GM10266 (cell line): ENCODE results near the gene COG5.

Experiments used
- DNase-seq: peaks from one replicate; pipeline ENCODE4 v3.0.0; 2012; ENCODE audit errors: extremely low spot score
- TF ChIP-seq, protein P1 (sequence below): IDR thresholded peaks from 2 replicates; pipeline ENCODE4 v1.5.1; 2012; ENCODE audit warnings: mild to moderate bottlenecking, low read depth; ENCODE audit not compliant: control insufficient read depth, insufficient read depth; ENCODE audit errors: missing control alignments

COG5 gene

DNA sequence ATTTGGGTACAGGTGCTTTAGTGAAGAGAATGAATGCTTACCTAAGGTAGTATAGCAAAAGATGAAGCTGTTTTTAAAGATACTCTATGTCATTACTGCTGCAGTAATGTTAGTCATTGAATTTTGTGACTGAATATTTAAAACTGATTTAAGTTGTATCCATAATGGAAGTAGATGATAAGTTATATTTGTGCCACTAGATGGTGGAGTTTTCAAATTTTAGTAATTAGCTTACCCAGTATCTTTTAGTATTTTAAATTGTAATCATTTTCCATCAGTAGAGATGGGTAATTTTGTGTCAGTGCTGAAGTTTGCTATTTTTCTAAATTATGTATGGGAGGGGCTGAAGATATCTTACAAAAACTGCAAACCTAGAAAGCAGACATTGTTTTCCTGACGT lies 369.7 kb downstream of the COG5 start:
- TF ChIP-seq, protein P1, sequence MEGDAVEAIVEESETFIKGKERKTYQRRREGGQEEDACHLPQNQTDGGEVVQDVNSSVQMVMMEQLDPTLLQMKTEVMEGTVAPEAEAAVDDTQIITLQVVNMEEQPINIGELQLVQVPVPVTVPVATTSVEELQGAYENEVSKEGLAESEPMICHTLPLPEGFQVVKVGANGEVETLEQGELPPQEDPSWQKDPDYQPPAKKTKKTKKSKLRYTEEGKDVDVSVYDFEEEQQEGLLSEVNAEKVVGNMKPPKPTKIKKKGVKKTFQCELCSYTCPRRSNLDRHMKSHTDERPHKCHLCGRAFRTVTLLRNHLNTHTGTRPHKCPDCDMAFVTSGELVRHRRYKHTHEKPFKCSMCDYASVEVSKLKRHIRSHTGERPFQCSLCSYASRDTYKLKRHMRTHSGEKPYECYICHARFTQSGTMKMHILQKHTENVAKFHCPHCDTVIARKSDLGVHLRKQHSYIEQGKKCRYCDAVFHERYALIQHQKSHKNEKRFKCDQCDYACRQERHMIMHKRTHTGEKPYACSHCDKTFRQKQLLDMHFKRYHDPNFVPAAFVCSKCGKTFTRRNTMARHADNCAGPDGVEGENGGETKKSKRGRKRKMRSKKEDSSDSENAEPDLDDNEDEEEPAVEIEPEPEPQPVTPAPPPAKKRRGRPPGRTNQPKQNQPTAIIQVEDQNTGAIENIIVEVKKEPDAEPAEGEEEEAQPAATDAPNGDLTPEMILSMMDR = no peak
- no peak for DNase-seq

DNA sequence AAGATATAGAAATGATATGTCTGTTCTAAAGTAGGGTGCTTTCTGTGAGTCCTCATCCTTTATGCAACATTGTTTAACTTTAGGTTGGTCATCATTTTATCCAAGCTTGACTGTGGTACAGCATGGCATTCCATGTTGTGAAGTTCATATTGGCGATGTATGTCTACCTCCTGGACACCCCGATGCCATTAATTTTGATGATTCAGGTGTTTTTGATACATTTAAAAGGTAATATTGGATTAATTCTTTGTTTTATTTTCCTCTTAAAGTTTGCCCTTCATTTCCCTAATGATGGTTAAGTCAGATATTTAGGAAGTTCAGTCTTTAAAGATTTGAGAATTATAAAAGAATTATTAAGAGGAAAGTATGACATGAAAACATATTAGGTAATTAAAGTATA lies 373.6 kb downstream of the COG5 start:
- no peak for DNase-seq
- TF ChIP-seq, protein P1 = no peak

DNA sequence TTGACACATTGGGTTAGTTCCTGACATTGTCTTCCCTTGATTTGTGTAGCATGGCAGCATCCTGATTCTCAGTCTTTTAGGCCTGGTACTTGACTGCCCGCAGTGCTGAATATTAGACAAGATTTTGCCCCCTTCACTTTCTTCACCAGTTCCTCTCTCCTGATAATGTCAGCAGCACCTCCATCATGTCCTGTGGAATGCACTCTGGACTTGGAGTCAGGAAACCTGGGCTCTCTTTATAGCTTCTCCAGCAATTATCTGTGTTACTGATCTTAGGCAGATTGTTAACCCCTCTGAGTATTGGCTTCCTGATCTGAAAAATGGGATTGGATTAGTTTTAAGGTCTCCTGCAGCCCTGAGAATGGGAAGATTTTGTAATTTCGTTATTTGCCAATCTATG lies 375.9 kb downstream of the COG5 start:
- TF ChIP-seq, protein P1 = no peak

DNA sequence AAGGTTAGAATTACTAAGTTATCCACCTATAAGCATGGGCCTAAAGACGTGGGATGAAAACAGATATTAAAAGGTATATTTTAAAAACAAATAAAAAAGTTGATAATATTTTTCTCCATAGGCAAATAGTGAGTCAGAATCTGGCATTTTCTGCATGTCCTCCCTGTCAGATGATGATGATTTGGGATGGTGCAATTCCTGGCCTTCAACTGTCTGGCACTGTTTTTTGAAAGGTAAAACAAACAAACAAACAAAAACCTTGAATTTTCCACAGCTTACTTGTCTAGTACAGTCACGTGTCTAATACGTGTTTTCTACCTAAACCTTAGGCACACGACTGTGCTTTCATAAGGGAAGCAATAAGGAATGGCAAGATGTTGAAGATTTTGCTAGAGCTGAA lies 377.5 kb downstream of the COG5 start:
- no peak for DNase-seq
- TF ChIP-seq, protein P1 = no peak

More for the DNA sequence above, 375.9 kb downstream of the COG5 start:
- no peak for DNase-seq

DNA sequence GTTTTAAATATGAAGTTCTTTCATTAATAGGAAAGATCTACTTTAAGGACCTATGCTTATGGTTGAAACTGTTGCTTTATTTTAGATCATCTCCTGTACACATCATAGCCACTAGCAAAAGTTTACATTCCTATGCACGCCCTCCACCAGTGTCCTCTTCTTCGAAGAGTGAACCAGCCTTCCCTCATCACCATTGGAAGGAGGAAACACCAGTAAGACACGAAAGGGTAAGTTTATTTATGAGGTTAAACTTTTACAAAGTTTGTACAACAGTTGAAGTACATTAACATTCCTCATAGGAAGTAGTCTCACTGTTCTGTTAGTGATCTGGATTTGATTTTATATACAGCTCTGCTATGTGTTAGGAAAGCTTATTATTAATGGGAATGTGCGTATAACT lies 378.0 kb downstream of the COG5 start:
- DNase-seq = no peak
- TF ChIP-seq, protein P1 = no peak

DNA sequence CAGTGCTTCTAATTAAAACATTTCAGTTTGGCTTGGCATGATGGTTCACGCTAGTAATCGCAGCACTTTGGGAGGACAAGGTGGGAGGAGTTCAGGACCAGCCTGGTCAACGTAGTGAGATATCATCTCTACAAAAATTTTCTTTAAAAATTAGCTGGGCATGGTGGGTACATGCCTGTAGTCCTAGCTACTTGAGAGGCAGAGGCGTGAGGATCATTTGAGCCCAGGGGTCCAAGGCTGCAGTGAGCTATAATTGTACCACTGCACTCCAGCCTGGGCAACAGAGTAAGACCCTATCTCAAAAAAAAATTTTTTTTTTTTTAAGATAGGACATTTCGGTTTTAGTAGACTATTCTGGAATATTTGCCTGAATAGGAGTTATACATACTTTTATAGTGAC lies 382.5 kb downstream of the COG5 start:
- TF ChIP-seq, protein P1 = no peak
- DNase-seq = no peak

DNA sequence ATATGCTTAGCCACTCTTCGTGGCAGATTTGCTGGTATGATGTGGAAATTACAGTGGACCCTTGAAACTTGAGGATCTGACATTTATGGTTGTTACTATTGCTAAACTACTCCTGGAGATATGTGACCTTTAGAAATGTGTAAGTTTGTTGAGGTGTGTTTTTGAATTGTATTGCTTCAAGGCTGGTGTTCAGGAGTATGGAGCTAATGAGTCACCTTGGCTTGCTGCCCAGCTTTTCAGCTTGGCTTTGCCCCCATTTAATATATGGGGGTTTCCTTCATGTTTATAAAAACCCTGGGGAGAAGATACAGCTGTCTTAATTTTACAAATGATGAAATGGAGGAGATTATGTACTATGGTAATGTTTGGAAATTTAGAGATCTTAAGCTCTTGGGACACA lies 383.3 kb downstream of the COG5 start:
- DNase-seq = no peak
- TF ChIP-seq, protein P1 = no peak
